HL-60 (cell line): ENCODE data around the gene KCNK16.

ENCODE experiments used
- DNase-seq, 2 experiments: peaks; one replicate each; pipeline ENCODE4 v3.0.0-alpha.2; 2010 to 2020; ENCODE audit warnings: low read depth in 1 of 2, low spot score in 1 of 2
- H3K27ac ChIP-seq: fragments of 250-450 bp; sonication (Bioruptor Pico); replicated peaks from 2 replicates; pipeline ENCODE4 v1.5.1; 2020; ENCODE audit warnings: mild to moderate bottlenecking, moderate library complexity
- H3K27me3 ChIP-seq: fragments of 250-450 bp; sonication (Bioruptor Pico); 2 replicates; pipeline ENCODE4 v1.5.1; 2021; ENCODE audit warnings: mild to moderate bottlenecking, moderate library complexity; ENCODE audit not compliant: insufficient read depth, poor library complexity, severe bottlenecking
- H3K4me3 ChIP-seq: replicated peaks from 2 replicates; pipeline ENCODE4 v1.5.1; 2011; ENCODE audit warnings: mild to moderate bottlenecking, control low read depth, low read length; ENCODE audit not compliant: insufficient read depth
- CTCF ChIP-seq: IDR thresholded peaks from one replicate; pipeline ENCODE4 v1.5.1; 2011; ENCODE audit warnings: low read length, control low read depth, inconsistent platforms; ENCODE audit not compliant: insufficient read depth
- GABPA ChIP-seq: IDR thresholded peaks from 2 replicates; pipeline ENCODE4 v1.6.1; 2012; ENCODE audit warnings: low read depth
- POLR2AphosphoS5 ChIP-seq: IDR thresholded peaks from 2 replicates; pipeline ENCODE4 v1.6.1; 2012; ENCODE audit warnings: low read depth
- SPI1 ChIP-seq: IDR thresholded peaks from 2 replicates; pipeline ENCODE4 v1.6.1; 2012; ENCODE audit warnings: low read depth, mild to moderate bottlenecking, borderline replicate concordance
- TF ChIP-seq, protein P1 (sequence below): IDR thresholded peaks from 2 replicates; pipeline ENCODE4 v1.6.1; 2012; ENCODE audit warnings: low read depth; ENCODE audit not compliant: insufficient replicate concordance

The KCNK16 gene

DNA sequence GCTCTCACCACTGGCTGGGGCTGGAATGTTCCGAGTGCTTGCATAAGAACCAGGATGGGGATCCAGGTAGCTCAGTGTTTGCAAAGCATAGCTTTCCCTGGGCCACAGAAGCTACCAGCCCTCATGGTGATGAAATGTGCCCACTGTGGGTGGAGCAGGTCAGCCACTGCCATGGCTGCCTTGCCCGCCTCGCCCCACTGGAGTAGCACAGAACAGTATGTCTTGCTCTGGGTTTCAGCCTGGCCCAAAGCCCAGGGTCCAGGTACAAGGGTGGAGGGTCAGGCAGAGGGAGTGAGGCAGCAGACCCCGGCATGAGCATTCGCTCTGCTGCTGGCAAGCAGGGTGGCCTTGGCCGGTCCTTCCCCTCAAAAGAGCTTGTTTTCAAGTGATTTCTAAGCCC lies 43.0 kb downstream of the KCNK16 start:
- H3K27ac ChIP-seq: no peak overlapping the region

DNA sequence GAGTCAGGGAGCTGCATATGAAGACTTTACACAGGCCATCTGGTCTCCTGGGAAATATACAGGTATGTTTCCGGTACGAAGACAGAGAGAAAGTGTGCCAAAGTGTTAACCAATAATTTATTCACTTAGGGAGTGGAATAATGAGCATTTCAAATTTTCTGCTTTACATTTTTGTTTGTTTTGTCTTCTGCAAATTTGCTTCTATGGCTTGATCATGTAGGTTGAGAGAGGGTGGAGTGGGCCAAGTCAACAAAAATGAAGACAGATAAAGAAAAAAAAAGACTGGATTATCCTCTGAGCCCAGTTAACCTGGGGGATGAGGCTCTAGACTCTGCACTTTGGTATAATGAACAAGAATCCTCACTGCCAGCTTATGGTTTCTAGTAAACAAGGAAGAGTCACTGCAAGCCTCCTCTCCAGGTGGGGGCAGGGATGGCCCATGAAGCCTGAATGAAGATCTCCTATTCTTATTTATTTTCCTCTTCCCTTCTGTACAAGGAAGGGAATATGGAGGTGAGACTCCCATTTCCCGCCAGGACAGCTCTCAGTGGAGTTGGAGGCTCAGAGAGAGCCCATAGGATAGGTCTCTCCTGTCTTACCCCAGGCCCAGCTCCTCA lies 46.0 kb downstream of the KCNK16 start:
- H3K4me3 ChIP-seq: no peak overlapping the region
- H3K27me3 ChIP-seq: no peaks in the 10 kb centered on the region
- no peak for DNase-seq

More for the DNA sequence above, 43.0 kb downstream of the KCNK16 start:
- TF ChIP-seq POLR2AphosphoS5 (no peak), CTCF (no peak), GABPA (no peak), SPI1 (no peak)
- TF ChIP-seq, protein P1, sequence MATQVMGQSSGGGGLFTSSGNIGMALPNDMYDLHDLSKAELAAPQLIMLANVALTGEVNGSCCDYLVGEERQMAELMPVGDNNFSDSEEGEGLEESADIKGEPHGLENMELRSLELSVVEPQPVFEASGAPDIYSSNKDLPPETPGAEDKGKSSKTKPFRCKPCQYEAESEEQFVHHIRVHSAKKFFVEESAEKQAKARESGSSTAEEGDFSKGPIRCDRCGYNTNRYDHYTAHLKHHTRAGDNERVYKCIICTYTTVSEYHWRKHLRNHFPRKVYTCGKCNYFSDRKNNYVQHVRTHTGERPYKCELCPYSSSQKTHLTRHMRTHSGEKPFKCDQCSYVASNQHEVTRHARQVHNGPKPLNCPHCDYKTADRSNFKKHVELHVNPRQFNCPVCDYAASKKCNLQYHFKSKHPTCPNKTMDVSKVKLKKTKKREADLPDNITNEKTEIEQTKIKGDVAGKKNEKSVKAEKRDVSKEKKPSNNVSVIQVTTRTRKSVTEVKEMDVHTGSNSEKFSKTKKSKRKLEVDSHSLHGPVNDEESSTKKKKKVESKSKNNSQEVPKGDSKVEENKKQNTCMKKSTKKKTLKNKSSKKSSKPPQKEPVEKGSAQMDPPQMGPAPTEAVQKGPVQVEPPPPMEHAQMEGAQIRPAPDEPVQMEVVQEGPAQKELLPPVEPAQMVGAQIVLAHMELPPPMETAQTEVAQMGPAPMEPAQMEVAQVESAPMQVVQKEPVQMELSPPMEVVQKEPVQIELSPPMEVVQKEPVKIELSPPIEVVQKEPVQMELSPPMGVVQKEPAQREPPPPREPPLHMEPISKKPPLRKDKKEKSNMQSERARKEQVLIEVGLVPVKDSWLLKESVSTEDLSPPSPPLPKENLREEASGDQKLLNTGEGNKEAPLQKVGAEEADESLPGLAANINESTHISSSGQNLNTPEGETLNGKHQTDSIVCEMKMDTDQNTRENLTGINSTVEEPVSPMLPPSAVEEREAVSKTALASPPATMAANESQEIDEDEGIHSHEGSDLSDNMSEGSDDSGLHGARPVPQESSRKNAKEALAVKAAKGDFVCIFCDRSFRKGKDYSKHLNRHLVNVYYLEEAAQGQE: no peak
- no peak for DNase-seq
- H3K4me3 ChIP-seq: no peak overlapping the region
- H3K27me3 ChIP-seq: no peaks in the 10 kb centered on the region

GRCh38 chr6:39274903-39275302 lies 47.6 kb downstream of the KCNK16 start:
- no peak for TF ChIP-seq GABPA
- TF ChIP-seq, protein P1: no peak
- TF ChIP-seq SPI1: no peak
- TF ChIP-seq POLR2AphosphoS5: no peak
- no peak for TF ChIP-seq CTCF
- Histone ChIP-seq H3K27ac (no peak overlapping the region), H3K27me3 (no peaks in the 10 kb centered on the region), H3K4me3 (no peak overlapping the region)
- no peak for DNase-seq

More for the DNA sequence above, 46.0 kb downstream of the KCNK16 start:
- no peak overlapping the region for H3K27ac ChIP-seq
- TF ChIP-seq POLR2AphosphoS5: no peak
- TF ChIP-seq GABPA: no peak
- TF ChIP-seq SPI1: no peak
- no peak for TF ChIP-seq CTCF
- TF ChIP-seq, protein P1: no peak
